Upper lobe of left lung (tissue), 6 donors: ENCODE measurements around the gene HOXA10. TPM values are rescaled to one million over a fixed set of nuclear protein-coding genes. Genes with fewer than 3 reads are reported as not detected.

Source experiments
- ATAC-seq, 2 donors: fragments of 200-7000 bp; cut with Tn5 transposase; one replicate each; pipeline ENCODE4 v1.9.1; 2022; ENCODE audit warnings: mild to moderate bottlenecking in 2 of 2, moderate library complexity in 2 of 2; ENCODE audit not compliant: low FRiP score in 2 of 2
- DNase-seq, 2 donors: peaks; one replicate each; pipeline ENCODE4 v3.0.0-alpha.2; 2019 to 2020
- H3K27ac ChIP-seq, 4 donors: fragments of 200-600 bp; sonication (generic); one replicate each; pipeline ENCODE4 v1.5.1; 2016 to 2019
- H3K27me3 ChIP-seq, 4 donors: fragments of 200-600 bp; sonication (generic); one replicate each; pipeline ENCODE4 v1.5.1; 2017 to 2019
- H3K36me3 ChIP-seq, 4 donors: fragments of 200-600 bp; sonication (generic); one replicate each; pipeline ENCODE4 v1.5.1; 2016 to 2019
- H3K4me1 ChIP-seq, 4 donors: fragments of 200-600 bp; sonication (generic); one replicate each; pipeline ENCODE4 v1.5.1; 2018 to 2019
- H3K4me3 ChIP-seq, 4 donors: fragments of 200-600 bp; sonication (generic); one replicate each; pipeline ENCODE4 v1.5.1; 2017 to 2019; ENCODE audit warnings: mild to moderate bottlenecking in 2 of 4, moderate library complexity in 1 of 4
- H3K9me3 ChIP-seq, 4 donors: fragments of 200-600 bp; sonication (generic); one replicate each; pipeline ENCODE4 v1.5.1; 2018 to 2019
- CTCF ChIP-seq, 6 experiments: fragments of 450-650 bp in 4 of 6; fragments of 200-600 bp in 2 of 6; sonication (generic) in 2 of 6; IDR thresholded peaks; one replicate each; pipeline ENCODE4 v1.5.1; 2016 to 2019; ENCODE audit warnings: antibody characterized with exemption in 6 of 6
- EP300 ChIP-seq, 4 donors: sonication (generic); formaldehyde crosslinking; IDR thresholded peaks; one replicate each; pipeline ENCODE4 v1.5.1; 2017; ENCODE audit warnings: antibody characterized with exemption in 4 of 4, control low read depth in 2 of 4
- POLR2A ChIP-seq, 4 donors: fragments of 450-650 bp; IDR thresholded peaks; one replicate each; pipeline ENCODE4 v1.5.1; 2016 to 2017; ENCODE audit warnings: antibody characterized with exemption in 4 of 4, mild to moderate bottlenecking in 2 of 4
- POLR2AphosphoS5 ChIP-seq, 2 donors: sonication (generic); formaldehyde crosslinking; IDR thresholded peaks; one replicate each; pipeline ENCODE4 v1.5.1; 2017; ENCODE audit warnings: antibody characterized with exemption in 2 of 2
- WGBS, 2 donors: methylation state at CpG; one replicate each; pipeline ENCODE4 v1.1.5; 2017 to 2018; 5-methylcytosine and 5-hydroxymethylcytosine counted together
- total RNA-seq, 6 donors: library from RNA; depleted of rRNA in 4 of 6; stranded (reverse); fragments of >200 nt in 4 of 6; gene quantifications; one replicate each; pipeline versions ENCODE4 v1.1.0 to v1.2.1, GENCODE V29; 2016 to 2021
- donor health status: DM: no; HTN: no; CAD: no; lungs with moderate emphysema.
- donor health status: DM: no; HTN: yes; CAD: no; lungs with severe emphysema.

Gene HOXA10
- total RNA-seq, 6 donors from 2014 or later, result 0.15 to 0.24 TPM; not detected in 4

GRCh38 chr7:27208998-27209397 is 34.9 kb upstream of the HOXA10 start:
- H3K27me3 ChIP-seq, result peaks cover 0 to 81% (median 48%) of the 10 kb centered on the region in 4 donors
- 78 to 81% methylated on average over 4 of the region's 4 CpGs for WGBS, 2 donors
- ATAC-seq (no peak), DNase-seq (no peak)
- H3K36me3 ChIP-seq, result no peaks in the 10 kb centered on the region
- H3K9me3 ChIP-seq, result no peaks in the 10 kb centered on the region
- TF ChIP-seq CTCF (IDR thresholded peaks at IDR 0.05) (no peak), POLR2AphosphoS5 (IDR thresholded peaks at IDR 0.05) (no peak), POLR2A (IDR thresholded peaks at IDR 0.05) (no peak), EP300 (IDR thresholded peaks at IDR 0.05) (no peak)
- peaks cover 18 to 33% (median 24%) of the 10 kb centered on the region in 4 donors for H3K4me1 ChIP-seq
- H3K27ac ChIP-seq, result no peak overlapping the region
- no peak overlapping the region for H3K4me3 ChIP-seq

- peaks cover 4 to 80% (median 43%) of the 10 kb centered on the region in 4 donors for H3K27me3 ChIP-seq
- H3K9me3 ChIP-seq, result no peaks in the 10 kb centered on the region
- peaks cover 9 to 22% (median 15%) of the 10 kb centered on the region in 4 donors for H3K4me1 ChIP-seq
- ATAC-seq (no peak), DNase-seq (no peak)
- 32 to 44% methylated on average over 7 of the region's 7 CpGs for WGBS, 2 donors
- TF ChIP-seq EP300 (IDR thresholded peaks at IDR 0.05) (no peak), POLR2A (IDR thresholded peaks at IDR 0.05) (no peak), POLR2AphosphoS5 (IDR thresholded peaks at IDR 0.05) (no peak), CTCF (IDR thresholded peaks at IDR 0.05) (no peak)
- H3K27ac ChIP-seq, result no peak overlapping the region
- no peaks in the 10 kb centered on the region for H3K36me3 ChIP-seq
- no peak overlapping the region for H3K4me3 ChIP-seq
Measured at GRCh38 chr7:27207348-27207985, 33.3 kb upstream of the HOXA10 start.

GRCh38 chr7:27205325-27206280 is 31.5 kb upstream of the HOXA10 start:
- DNase-seq (peak in 1 of 2 donors; percentile 52), ATAC-seq (no peak)
- peaks cover 6 to 80% (median 44%) of the 10 kb centered on the region in 4 donors for H3K27me3 ChIP-seq
- H3K9me3 ChIP-seq, result no peaks in the 10 kb centered on the region
- TF ChIP-seq POLR2A (IDR thresholded peaks at IDR 0.05) (no peak), POLR2AphosphoS5 (IDR thresholded peaks at IDR 0.05) (no peak), EP300 (IDR thresholded peaks at IDR 0.05) (no peak), CTCF (IDR thresholded peaks at IDR 0.05) (no peak)
- no peak overlapping the region for H3K27ac ChIP-seq
- 10 to 11% methylated on average over 40 to 51 of the region's 52 CpGs for WGBS, 2 donors
- peaks cover 21 to 35% (median 25%) of the 10 kb centered on the region in 4 donors for H3K4me1 ChIP-seq
- H3K4me3 ChIP-seq, result peak overlapping the region in 1 of 4 donors; percentile 17
- no peaks in the 10 kb centered on the region for H3K36me3 ChIP-seq

GRCh38 chr7:27204851-27205322 is 30.8 kb upstream of the HOXA10 start:
- Histone ChIP-seq H3K9me3 (no peaks in the 10 kb centered on the region), H3K27ac (no peak overlapping the region), H3K36me3 (no peaks in the 10 kb centered on the region), H3K4me3 (peak overlapping the region in 1 of 4 donors; percentile 17), H3K27me3 (peaks cover 6 to 82% (median 50%) of the 10 kb centered on the region in 4 donors), H3K4me1 (peaks cover 26 to 38% (median 29%) of the 10 kb centered on the region in 4 donors)
- TF ChIP-seq EP300 (IDR thresholded peaks at IDR 0.05) (no peak), CTCF (IDR thresholded peaks at IDR 0.05) (no peak), POLR2A (IDR thresholded peaks at IDR 0.05) (no peak), POLR2AphosphoS5 (IDR thresholded peaks at IDR 0.05) (no peak)
- peak in 1 of 2 donors; percentile 86 for DNase-seq
- peak in 1 of 2 donors; percentile 4 for ATAC-seq
- WGBS, 2 donors, result 2 to 7% methylated on average over 21 to 41 of the region's 41 CpGs
